HEK293 (cell line): ENCODE data around the gene TBC1D22A.

ENCODE experiments used
- CTCF ChIA-PET: fragments of 350-600 bp; formaldehyde crosslinking; extraction: SDS; loops from one replicate; lab custom pipeline; 2021; ENCODE audit warnings: antibody characterized with exemption; lab: Yijun Ruan, JAX
- POLR2A ChIA-PET: fragments of 300-600 bp; formaldehyde crosslinking; extraction: SDS; loops from one replicate; lab custom pipeline; 2020; ENCODE audit warnings: antibody characterized with exemption, inconsistent platforms; lab: Yijun Ruan, JAX
- H3K27ac ChIP-seq: fragments of 200-500 bp; sonication (Bioruptor generic); 2 replicates; pipeline ENCODE4 v1.5.1; 2014; ENCODE audit warnings: low read depth, low read length, control low read depth, inconsistent platforms; ENCODE audit errors: extremely low read depth
- H3K36me3 ChIP-seq, 2 experiments: fragments of 200-500 bp in 1 of 2; sonication (Bioruptor generic) in 1 of 2; 1 replicate in 1 of 2; 2 replicates in 1 of 2; pipeline ENCODE4 v1.5.1; 2014 to 2017; ENCODE audit warnings: inconsistent platforms in 2 of 2, low read length in 2 of 2; ENCODE audit not compliant: control insufficient read depth in 2 of 2, insufficient read depth in 1 of 2
- H3K4me1 ChIP-seq: fragments of 200-500 bp; sonication (Bioruptor generic); 2 replicates; pipeline ENCODE4 v1.5.1; 2014; ENCODE audit warnings: mild to moderate bottlenecking, low read length, inconsistent platforms; ENCODE audit not compliant: control insufficient read depth, insufficient read depth
- H3K4me3 ChIP-seq: 2 replicates; pipeline ENCODE4 v1.5.1; 2011; ENCODE audit warnings: low read depth, mild to moderate bottlenecking, control low read depth, low read length, moderate library complexity
- H3K9me3 ChIP-seq: fragments of 200-500 bp; sonication (Bioruptor generic); 2 replicates; pipeline ENCODE4 v1.5.1; 2014; ENCODE audit warnings: low read depth, low read length, inconsistent platforms; ENCODE audit not compliant: control insufficient read depth, insufficient read depth
- BCL11B ChIP-seq: fragments of 450-650 bp; formaldehyde crosslinking; IDR thresholded peaks from 2 replicates; pipeline ENCODE4 v1.5.1; 2016; ENCODE audit warnings: low read depth, missing biosample characterization, missing genetic modification characterization
- GLI4 ChIP-seq: fragments of 450-650 bp; formaldehyde crosslinking; IDR thresholded peaks from 2 replicates; pipeline ENCODE4 v1.5.1; 2016; ENCODE audit warnings: missing biosample characterization, missing genetic modification characterization
- OSR2 ChIP-seq: fragments of 450-650 bp; formaldehyde crosslinking; IDR thresholded peaks from 2 replicates; pipeline ENCODE4 v1.5.1; 2016; ENCODE audit warnings: missing biosample characterization, missing genetic modification characterization
- SP2 ChIP-seq: fragments of 450-650 bp; formaldehyde crosslinking; IDR thresholded peaks from 2 replicates; pipeline ENCODE4 v1.5.1; 2016; ENCODE audit warnings: missing biosample characterization, missing genetic modification characterization
- ZFP3 ChIP-seq: fragments of 450-650 bp; formaldehyde crosslinking; IDR thresholded peaks from 2 replicates; pipeline ENCODE4 v1.5.1; 2016; ENCODE audit warnings: low read depth, missing biosample characterization, missing genetic modification characterization
- ZNF114 ChIP-seq: fragments of 450-650 bp; formaldehyde crosslinking; IDR thresholded peaks from 2 replicates; pipeline ENCODE4 v1.5.0; 2017; ENCODE audit warnings: missing biosample characterization, missing genetic modification characterization
- ZNF132 ChIP-seq: fragments of 450-650 bp; formaldehyde crosslinking; IDR thresholded peaks from 2 replicates; pipeline ENCODE4 v1.5.1; 2017; ENCODE audit warnings: missing biosample characterization, missing genetic modification characterization, borderline replicate concordance
- ZNF175 ChIP-seq: fragments of 450-650 bp; formaldehyde crosslinking; IDR thresholded peaks from 2 replicates; pipeline ENCODE4 v1.5.1; 2016; ENCODE audit warnings: missing biosample characterization, missing genetic modification characterization
- ZNF19 ChIP-seq: fragments of 450-650 bp; formaldehyde crosslinking; IDR thresholded peaks from 2 replicates; pipeline ENCODE4; 2016; ENCODE audit warnings: missing biosample characterization, missing genetic modification characterization, low read depth
- ZNF23 ChIP-seq: fragments of 450-650 bp; formaldehyde crosslinking; IDR thresholded peaks from 2 replicates; pipeline ENCODE4 v1.5.1; 2016; ENCODE audit warnings: missing biosample characterization, missing genetic modification characterization, borderline replicate concordance
- ZNF274 ChIP-seq, 2 experiments: fragments of 200-500 bp in 1 of 2; fragments of 450-650 bp in 1 of 2; sonication (Bioruptor generic) in 1 of 2; formaldehyde crosslinking in 1 of 2; IDR thresholded peaks; 2 replicates each; pipeline versions ENCODE4 v1.5.1 to v1.6.1; 2014 to 2016; ENCODE audit warnings: borderline replicate concordance in 1 of 2, inconsistent platforms in 1 of 2, low read length in 1 of 2, missing biosample characterization in 1 of 2, missing genetic modification characterization in 1 of 2
- ZNF37A ChIP-seq: fragments of 450-650 bp; IDR thresholded peaks from 2 replicates; pipeline ENCODE4 v1.5.1; 2018; ENCODE audit warnings: missing biosample characterization, missing genetic modification characterization
- ZNF391 ChIP-seq: fragments of 450-650 bp; formaldehyde crosslinking; IDR thresholded peaks from 2 replicates; pipeline ENCODE4 v1.5.1; 2016; ENCODE audit warnings: low read depth, missing biosample characterization, missing genetic modification characterization, borderline replicate concordance
- ZNF416 ChIP-seq: fragments of 450-650 bp; formaldehyde crosslinking; IDR thresholded peaks from 2 replicates; pipeline ENCODE4 v1.5.1; 2016; ENCODE audit warnings: missing biosample characterization, missing genetic modification characterization
- ZNF426 ChIP-seq: fragments of 450-650 bp; formaldehyde crosslinking; IDR thresholded peaks from 2 replicates; pipeline ENCODE4 v1.5.1; 2017; ENCODE audit warnings: missing biosample characterization, missing genetic modification characterization, mild to moderate bottlenecking, inconsistent platforms, moderate library complexity
- ZNF473 ChIP-seq: fragments of 450-650 bp; formaldehyde crosslinking; IDR thresholded peaks from 2 replicates; pipeline ENCODE4 v1.5.1; 2017; ENCODE audit warnings: missing biosample characterization, missing genetic modification characterization
- ZNF488 ChIP-seq: fragments of 450-650 bp; formaldehyde crosslinking; IDR thresholded peaks from 2 replicates; pipeline ENCODE4 v1.5.1; 2016; ENCODE audit warnings: missing biosample characterization, missing genetic modification characterization
- ZNF530 ChIP-seq: fragments of 450-650 bp; formaldehyde crosslinking; IDR thresholded peaks from 2 replicates; pipeline ENCODE4 v1.5.1; 2016; ENCODE audit warnings: low read depth, missing biosample characterization, missing genetic modification characterization
- ZNF585B ChIP-seq: fragments of 450-650 bp; formaldehyde crosslinking; IDR thresholded peaks from 2 replicates; pipeline ENCODE4 v1.5.1; 2016; ENCODE audit warnings: missing biosample characterization, missing genetic modification characterization
- ZNF621 ChIP-seq: fragments of 450-650 bp; formaldehyde crosslinking; IDR thresholded peaks from 2 replicates; pipeline ENCODE4 v1.5.1; 2017; ENCODE audit warnings: missing biosample characterization, missing genetic modification characterization
- ZNF629 ChIP-seq: fragments of 450-650 bp; formaldehyde crosslinking; IDR thresholded peaks from 2 replicates; pipeline ENCODE4 v1.5.1; 2017; ENCODE audit warnings: missing biosample characterization, missing genetic modification characterization
- ZNF654 ChIP-seq: fragments of 450-650 bp; formaldehyde crosslinking; IDR thresholded peaks from 2 replicates; pipeline ENCODE4 v1.5.1; 2016; ENCODE audit warnings: low read depth, missing biosample characterization, missing genetic modification characterization
- ZNF658 ChIP-seq: fragments of 450-650 bp; formaldehyde crosslinking; IDR thresholded peaks from 2 replicates; pipeline ENCODE4; 2016; ENCODE audit warnings: missing biosample characterization, missing genetic modification characterization
- ZNF791 ChIP-seq: fragments of 450-650 bp; formaldehyde crosslinking; IDR thresholded peaks from 2 replicates; pipeline ENCODE4 v1.5.1; 2016; ENCODE audit warnings: missing biosample characterization, missing genetic modification characterization
- TF ChIP-seq, protein P1 (sequence below): fragments of 450-650 bp; formaldehyde crosslinking; optimal IDR thresholded peaks from 2 replicates; pipeline ENCODE3; 2016; ENCODE audit warnings: missing biosample characterization, mild to moderate bottlenecking, missing genetic modification characterization
- TF ChIP-seq, protein P2 (sequence below): fragments of 450-650 bp; formaldehyde crosslinking; IDR thresholded peaks from 2 replicates; pipeline ENCODE4 v1.5.1; 2017; ENCODE audit warnings: missing biosample characterization, missing genetic modification characterization
- TF ChIP-seq, protein P3 (sequence below): fragments of 450-650 bp; formaldehyde crosslinking; IDR thresholded peaks from 2 replicates; pipeline ENCODE4 v1.5.1; 2016; ENCODE audit warnings: missing biosample characterization, missing genetic modification characterization

Gene TBC1D22A

DNA sequence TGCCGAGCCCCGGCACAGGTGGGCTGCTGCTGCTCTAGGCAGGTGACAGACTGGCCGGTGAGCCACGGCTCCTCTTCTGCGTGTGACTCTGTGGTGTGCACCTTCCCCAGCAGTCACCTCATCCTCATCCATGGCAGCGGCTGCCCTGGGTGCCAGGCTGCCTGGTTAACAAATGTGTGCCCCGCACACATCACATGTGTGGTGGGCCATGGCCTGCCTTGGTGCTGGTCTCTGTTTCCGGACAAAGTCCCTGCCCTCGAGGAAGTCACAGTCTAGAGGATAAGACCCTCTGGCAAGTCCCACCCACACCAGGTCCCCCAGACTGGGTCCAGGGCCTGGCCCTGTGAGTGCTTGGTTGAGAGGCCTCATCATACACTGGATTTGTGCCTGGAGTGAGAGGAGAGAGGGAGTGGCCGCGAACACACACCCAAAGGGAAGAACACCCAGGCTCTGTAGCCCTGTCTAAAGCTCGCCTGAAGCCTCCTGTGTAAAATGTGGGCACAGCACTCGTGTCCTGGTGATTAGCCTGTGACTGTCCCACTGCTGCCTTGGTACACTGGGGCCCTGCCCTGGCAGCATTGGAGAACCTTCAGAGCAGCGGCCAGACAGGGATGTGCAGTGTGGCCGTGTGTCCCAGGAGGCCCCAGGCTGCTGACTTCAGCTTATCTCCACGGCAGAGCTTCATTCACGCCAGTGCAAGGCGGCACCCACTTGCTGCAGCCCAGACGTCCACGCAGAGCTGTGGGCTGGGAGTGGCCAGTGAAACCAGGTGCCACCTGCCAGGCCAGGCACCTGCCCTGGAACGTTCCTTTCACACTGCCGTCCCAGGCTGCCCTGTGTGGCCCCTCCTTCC, 269.9 kb downstream of the TBC1D22A start:
- H3K36me3 ChIP-seq: no peaks in the 10 kb centered on the region
- H3K9me3 ChIP-seq: no peaks in the 10 kb centered on the region
- ChIA-PET POLR2A (no interaction called here), CTCF (no interaction called here)
- H3K27ac ChIP-seq: no peak overlapping the region
- H3K4me1 ChIP-seq: no peaks in the 10 kb centered on the region
- H3K4me3 ChIP-seq: no peak overlapping the region
- TF ChIP-seq, protein P1, sequence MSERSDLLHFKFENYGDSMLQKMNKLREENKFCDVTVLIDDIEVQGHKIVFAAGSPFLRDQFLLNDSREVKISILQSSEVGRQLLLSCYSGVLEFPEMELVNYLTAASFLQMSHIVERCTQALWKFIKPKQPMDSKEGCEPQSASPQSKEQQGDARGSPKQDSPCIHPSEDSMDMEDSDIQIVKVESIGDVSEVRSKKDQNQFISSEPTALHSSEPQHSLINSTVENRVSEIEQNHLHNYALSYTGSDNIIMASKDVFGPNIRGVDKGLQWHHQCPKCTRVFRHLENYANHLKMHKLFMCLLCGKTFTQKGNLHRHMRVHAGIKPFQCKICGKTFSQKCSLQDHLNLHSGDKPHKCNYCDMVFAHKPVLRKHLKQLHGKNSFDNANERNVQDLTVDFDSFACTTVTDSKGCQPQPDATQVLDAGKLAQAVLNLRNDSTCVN (tag by site-specific recombination): no peak
- TF ChIP-seq ZNF473 (tag by site-specific recombination) (no peak), ZNF114 (tag by site-specific recombination) (no peak), ZNF488 (tag by site-specific recombination) (no peak), ZNF530 (tag by site-specific recombination) (no peak), ZNF791 (tag by site-specific recombination) (no peak), ZNF658 (tag by site-specific recombination) (no peak), ZNF654 (tag by site-specific recombination) (no peak), ZNF621 (tag by site-specific recombination) (no peak)
- TF ChIP-seq, protein P2, sequence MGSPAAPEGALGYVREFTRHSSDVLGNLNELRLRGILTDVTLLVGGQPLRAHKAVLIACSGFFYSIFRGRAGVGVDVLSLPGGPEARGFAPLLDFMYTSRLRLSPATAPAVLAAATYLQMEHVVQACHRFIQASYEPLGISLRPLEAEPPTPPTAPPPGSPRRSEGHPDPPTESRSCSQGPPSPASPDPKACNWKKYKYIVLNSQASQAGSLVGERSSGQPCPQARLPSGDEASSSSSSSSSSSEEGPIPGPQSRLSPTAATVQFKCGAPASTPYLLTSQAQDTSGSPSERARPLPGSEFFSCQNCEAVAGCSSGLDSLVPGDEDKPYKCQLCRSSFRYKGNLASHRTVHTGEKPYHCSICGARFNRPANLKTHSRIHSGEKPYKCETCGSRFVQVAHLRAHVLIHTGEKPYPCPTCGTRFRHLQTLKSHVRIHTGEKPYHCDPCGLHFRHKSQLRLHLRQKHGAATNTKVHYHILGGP (tag by site-specific recombination): no peak

- H3K4me3 ChIP-seq: no peak overlapping the region
- no peaks in the 10 kb centered on the region for H3K36me3 ChIP-seq
- no peaks in the 10 kb centered on the region for H3K4me1 ChIP-seq
- ChIA-PET POLR2A (no interaction called here), CTCF (no interaction called here)
- no peak overlapping the region for H3K27ac ChIP-seq
- no peak for TF ChIP-seq ZNF274 (IDR thresholded peaks at IDR 0.05; ENCODE audit: low read length)
- TF ChIP-seq ZNF274 (tag by site-specific recombination; IDR thresholded peaks at IDR 0.05; ENCODE audit: borderline replicate concordance): no peak
- no peak for TF ChIP-seq BCL11B (tag by site-specific recombination)
- no peak for TF ChIP-seq ZNF416 (tag by site-specific recombination)
- no peak for TF ChIP-seq ZNF175 (tag by site-specific recombination)
- TF ChIP-seq OSR2 (tag by site-specific recombination): no peak
- TF ChIP-seq ZNF23: no peak
- TF ChIP-seq GLI4 (tag by site-specific recombination): no peak
- H3K9me3 ChIP-seq: no peaks in the 10 kb centered on the region
Observed at GRCh38 chr22:47032956-47033647, 270.7 kb downstream of the TBC1D22A start.

DNA sequence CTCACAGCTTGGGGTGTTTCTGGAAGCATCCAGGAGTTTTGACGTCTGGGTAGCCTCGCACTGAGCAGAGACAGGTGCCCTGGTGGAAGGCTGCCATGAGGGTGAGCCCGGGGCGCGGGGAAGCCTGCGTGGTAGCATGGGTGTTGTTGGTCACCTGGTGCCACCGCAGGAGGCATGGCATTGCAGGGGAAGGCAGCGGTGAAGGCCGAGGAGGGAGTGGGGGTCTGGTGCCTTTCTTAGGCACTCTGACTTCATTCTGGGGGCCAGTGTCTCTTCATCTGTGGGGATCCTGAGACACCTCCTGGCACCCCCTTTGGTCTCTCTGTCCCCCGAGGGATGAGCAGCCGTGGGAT, 271.2 kb downstream of the TBC1D22A start:
- POLR2A ChIA-PET: no interaction called here
- no peak overlapping the region for H3K4me3 ChIP-seq
- H3K4me1 ChIP-seq: no peaks in the 10 kb centered on the region
- no peaks in the 10 kb centered on the region for H3K36me3 ChIP-seq
- H3K27ac ChIP-seq: no peak overlapping the region
- CTCF ChIA-PET: interaction anchor here (0.7 kb wide), 1 partner anchor 27 kb away, joined by 3 read pairs; no protein-coding TSS in a partner anchor
- H3K9me3 ChIP-seq: no peaks in the 10 kb centered on the region
- TF ChIP-seq ZNF585B: no peak
- TF ChIP-seq ZNF19 (tag by site-specific recombination): no peak
- TF ChIP-seq SP2 (tag by site-specific recombination): no peak
- TF ChIP-seq ZNF132 (tag by site-specific recombination): no peak
- TF ChIP-seq ZNF426 (tag by site-specific recombination): no peak
- TF ChIP-seq ZNF629 (tag by site-specific recombination): no peak
- no peak for TF ChIP-seq ZFP3
- no peak for TF ChIP-seq ZNF391 (tag by site-specific recombination)
- TF ChIP-seq ZNF37A (tag by site-specific recombination): no peak
- TF ChIP-seq, protein P3, sequence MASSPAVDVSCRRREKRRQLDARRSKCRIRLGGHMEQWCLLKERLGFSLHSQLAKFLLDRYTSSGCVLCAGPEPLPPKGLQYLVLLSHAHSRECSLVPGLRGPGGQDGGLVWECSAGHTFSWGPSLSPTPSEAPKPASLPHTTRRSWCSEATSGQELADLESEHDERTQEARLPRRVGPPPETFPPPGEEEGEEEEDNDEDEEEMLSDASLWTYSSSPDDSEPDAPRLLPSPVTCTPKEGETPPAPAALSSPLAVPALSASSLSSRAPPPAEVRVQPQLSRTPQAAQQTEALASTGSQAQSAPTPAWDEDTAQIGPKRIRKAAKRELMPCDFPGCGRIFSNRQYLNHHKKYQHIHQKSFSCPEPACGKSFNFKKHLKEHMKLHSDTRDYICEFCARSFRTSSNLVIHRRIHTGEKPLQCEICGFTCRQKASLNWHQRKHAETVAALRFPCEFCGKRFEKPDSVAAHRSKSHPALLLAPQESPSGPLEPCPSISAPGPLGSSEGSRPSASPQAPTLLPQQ: no peak
